HEK293 (cell line): ENCODE data around the gene ABTB2.

Experiments used
- CTCF ChIA-PET: fragments of 350-600 bp; formaldehyde crosslinking; extraction: SDS; loops from one replicate; lab custom pipeline; 2021; ENCODE audit warnings: antibody characterized with exemption; lab: Yijun Ruan, JAX
- POLR2A ChIA-PET: fragments of 300-600 bp; formaldehyde crosslinking; extraction: SDS; loops from one replicate; lab custom pipeline; 2020; ENCODE audit warnings: antibody characterized with exemption, inconsistent platforms; lab: Yijun Ruan, JAX
- H3K27ac ChIP-seq: fragments of 200-500 bp; sonication (Bioruptor generic); 2 replicates; pipeline ENCODE4 v1.5.1; 2014; ENCODE audit warnings: low read depth, low read length, control low read depth, inconsistent platforms; ENCODE audit errors: extremely low read depth
- H3K36me3 ChIP-seq, 2 experiments: fragments of 200-500 bp in 1 of 2; sonication (Bioruptor generic) in 1 of 2; 1 replicate in 1 of 2; 2 replicates in 1 of 2; pipeline ENCODE4 v1.5.1; 2014 to 2017; ENCODE audit warnings: inconsistent platforms in 2 of 2, low read length in 2 of 2; ENCODE audit not compliant: control insufficient read depth in 2 of 2, insufficient read depth in 1 of 2
- H3K4me1 ChIP-seq: fragments of 200-500 bp; sonication (Bioruptor generic); 2 replicates; pipeline ENCODE4 v1.5.1; 2014; ENCODE audit warnings: mild to moderate bottlenecking, low read length, inconsistent platforms; ENCODE audit not compliant: control insufficient read depth, insufficient read depth
- H3K4me3 ChIP-seq: 2 replicates; pipeline ENCODE4 v1.5.1; 2011; ENCODE audit warnings: low read depth, mild to moderate bottlenecking, control low read depth, low read length, moderate library complexity
- H3K9me3 ChIP-seq: fragments of 200-500 bp; sonication (Bioruptor generic); 2 replicates; pipeline ENCODE4 v1.5.1; 2014; ENCODE audit warnings: low read depth, low read length, inconsistent platforms; ENCODE audit not compliant: control insufficient read depth, insufficient read depth
- BCL11A ChIP-seq: fragments of 450-650 bp; formaldehyde crosslinking; IDR thresholded peaks from 2 replicates; pipeline ENCODE4 v1.5.1; 2016; ENCODE audit warnings: low read depth, missing biosample characterization, missing genetic modification characterization
- HOXA7 ChIP-seq: sonication (generic); formaldehyde crosslinking; IDR thresholded peaks from 2 replicates; pipeline ENCODE4 v1.8.1; 2022; ENCODE audit warnings: missing genetic modification reagents, borderline replicate concordance
- REPIN1 ChIP-seq: fragments of 450-650 bp; formaldehyde crosslinking; IDR thresholded peaks from 2 replicates; pipeline ENCODE4 v1.5.1; 2017; ENCODE audit warnings: missing biosample characterization, missing genetic modification characterization, low read depth
- ZIC2 ChIP-seq: fragments of 450-650 bp; formaldehyde crosslinking; IDR thresholded peaks from 2 replicates; pipeline ENCODE4 v1.5.1; 2016; ENCODE audit warnings: missing biosample characterization, missing genetic modification characterization
- ZNF174 ChIP-seq: fragments of 450-650 bp; formaldehyde crosslinking; IDR thresholded peaks from 2 replicates; pipeline ENCODE4 v1.5.0; 2017; ENCODE audit warnings: missing biosample characterization, mild to moderate bottlenecking, missing genetic modification characterization
- ZNF791 ChIP-seq: fragments of 450-650 bp; formaldehyde crosslinking; IDR thresholded peaks from 2 replicates; pipeline ENCODE4 v1.5.1; 2016; ENCODE audit warnings: missing biosample characterization, missing genetic modification characterization
- TF ChIP-seq, protein P1 (sequence below): fragments of 450-650 bp; formaldehyde crosslinking; IDR thresholded peaks from 2 replicates; pipeline ENCODE4 v1.5.1; 2016; ENCODE audit warnings: missing biosample characterization, missing genetic modification characterization
- TF ChIP-seq, protein P2 (sequence below): fragments of 450-650 bp; formaldehyde crosslinking; IDR thresholded peaks from 2 replicates; pipeline ENCODE4 v1.5.1; 2016; ENCODE audit warnings: missing biosample characterization, missing genetic modification characterization, borderline replicate concordance
- TF ChIP-seq, protein P3 (sequence below): fragments of 450-650 bp; formaldehyde crosslinking; IDR thresholded peaks from 2 replicates; pipeline ENCODE4 v1.5.1; 2016; ENCODE audit warnings: missing biosample characterization, missing genetic modification characterization
- TF ChIP-seq, protein P4 (sequence below): fragments of 450-650 bp; formaldehyde crosslinking; IDR thresholded peaks from 2 replicates; pipeline ENCODE4 v1.5.1; 2017; ENCODE audit warnings: missing biosample characterization, missing genetic modification characterization

The ABTB2 gene

DNA sequence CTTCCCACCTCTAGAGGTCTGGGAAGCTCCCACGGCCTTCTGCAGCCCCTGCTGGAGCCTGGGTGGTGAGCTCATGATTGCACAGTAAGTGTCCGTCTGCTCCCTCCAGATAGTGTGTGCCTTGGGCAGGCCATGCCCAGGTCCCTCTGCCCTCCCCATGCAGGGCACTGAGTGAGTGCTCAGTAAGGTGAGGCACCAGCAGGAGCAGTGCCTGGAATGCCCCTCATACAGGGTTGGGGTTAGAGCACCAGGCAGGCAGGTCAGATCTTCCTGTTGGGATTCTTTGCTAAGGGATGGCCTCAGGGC, 202.1 kb downstream of the ABTB2 start:
- CTCF ChIA-PET, result interaction anchor here (0.6 to 1.0 kb wide), 3 partner anchors 9 to 338 kb away, joined by 3 read pairs; no protein-coding TSS in a partner anchor
- TF ChIP-seq, protein P1, sequence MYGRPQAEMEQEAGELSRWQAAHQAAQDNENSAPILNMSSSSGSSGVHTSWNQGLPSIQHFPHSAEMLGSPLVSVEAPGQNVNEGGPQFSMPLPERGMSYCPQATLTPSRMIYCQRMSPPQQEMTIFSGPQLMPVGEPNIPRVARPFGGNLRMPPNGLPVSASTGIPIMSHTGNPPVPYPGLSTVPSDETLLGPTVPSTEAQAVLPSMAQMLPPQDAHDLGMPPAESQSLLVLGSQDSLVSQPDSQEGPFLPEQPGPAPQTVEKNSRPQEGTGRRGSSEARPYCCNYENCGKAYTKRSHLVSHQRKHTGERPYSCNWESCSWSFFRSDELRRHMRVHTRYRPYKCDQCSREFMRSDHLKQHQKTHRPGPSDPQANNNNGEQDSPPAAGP (tag by site-specific recombination), result no peak
- TF ChIP-seq, protein P2, sequence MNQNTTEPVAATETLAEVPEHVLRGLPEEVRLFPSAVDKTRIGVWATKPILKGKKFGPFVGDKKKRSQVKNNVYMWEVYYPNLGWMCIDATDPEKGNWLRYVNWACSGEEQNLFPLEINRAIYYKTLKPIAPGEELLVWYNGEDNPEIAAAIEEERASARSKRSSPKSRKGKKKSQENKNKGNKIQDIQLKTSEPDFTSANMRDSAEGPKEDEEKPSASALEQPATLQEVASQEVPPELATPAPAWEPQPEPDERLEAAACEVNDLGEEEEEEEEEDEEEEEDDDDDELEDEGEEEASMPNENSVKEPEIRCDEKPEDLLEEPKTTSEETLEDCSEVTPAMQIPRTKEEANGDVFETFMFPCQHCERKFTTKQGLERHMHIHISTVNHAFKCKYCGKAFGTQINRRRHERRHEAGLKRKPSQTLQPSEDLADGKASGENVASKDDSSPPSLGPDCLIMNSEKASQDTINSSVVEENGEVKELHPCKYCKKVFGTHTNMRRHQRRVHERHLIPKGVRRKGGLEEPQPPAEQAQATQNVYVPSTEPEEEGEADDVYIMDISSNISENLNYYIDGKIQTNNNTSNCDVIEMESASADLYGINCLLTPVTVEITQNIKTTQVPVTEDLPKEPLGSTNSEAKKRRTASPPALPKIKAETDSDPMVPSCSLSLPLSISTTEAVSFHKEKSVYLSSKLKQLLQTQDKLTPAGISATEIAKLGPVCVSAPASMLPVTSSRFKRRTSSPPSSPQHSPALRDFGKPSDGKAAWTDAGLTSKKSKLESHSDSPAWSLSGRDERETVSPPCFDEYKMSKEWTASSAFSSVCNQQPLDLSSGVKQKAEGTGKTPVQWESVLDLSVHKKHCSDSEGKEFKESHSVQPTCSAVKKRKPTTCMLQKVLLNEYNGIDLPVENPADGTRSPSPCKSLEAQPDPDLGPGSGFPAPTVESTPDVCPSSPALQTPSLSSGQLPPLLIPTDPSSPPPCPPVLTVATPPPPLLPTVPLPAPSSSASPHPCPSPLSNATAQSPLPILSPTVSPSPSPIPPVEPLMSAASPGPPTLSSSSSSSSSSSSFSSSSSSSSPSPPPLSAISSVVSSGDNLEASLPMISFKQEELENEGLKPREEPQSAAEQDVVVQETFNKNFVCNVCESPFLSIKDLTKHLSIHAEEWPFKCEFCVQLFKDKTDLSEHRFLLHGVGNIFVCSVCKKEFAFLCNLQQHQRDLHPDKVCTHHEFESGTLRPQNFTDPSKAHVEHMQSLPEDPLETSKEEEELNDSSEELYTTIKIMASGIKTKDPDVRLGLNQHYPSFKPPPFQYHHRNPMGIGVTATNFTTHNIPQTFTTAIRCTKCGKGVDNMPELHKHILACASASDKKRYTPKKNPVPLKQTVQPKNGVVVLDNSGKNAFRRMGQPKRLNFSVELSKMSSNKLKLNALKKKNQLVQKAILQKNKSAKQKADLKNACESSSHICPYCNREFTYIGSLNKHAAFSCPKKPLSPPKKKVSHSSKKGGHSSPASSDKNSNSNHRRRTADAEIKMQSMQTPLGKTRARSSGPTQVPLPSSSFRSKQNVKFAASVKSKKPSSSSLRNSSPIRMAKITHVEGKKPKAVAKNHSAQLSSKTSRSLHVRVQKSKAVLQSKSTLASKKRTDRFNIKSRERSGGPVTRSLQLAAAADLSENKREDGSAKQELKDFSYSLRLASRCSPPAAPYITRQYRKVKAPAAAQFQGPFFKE (tag by site-specific recombination), result no peak
- TF ChIP-seq HOXA7 (CRISPR knock-in tag), result no peak
- TF ChIP-seq ZNF174, result no peak
- TF ChIP-seq, protein P3, sequence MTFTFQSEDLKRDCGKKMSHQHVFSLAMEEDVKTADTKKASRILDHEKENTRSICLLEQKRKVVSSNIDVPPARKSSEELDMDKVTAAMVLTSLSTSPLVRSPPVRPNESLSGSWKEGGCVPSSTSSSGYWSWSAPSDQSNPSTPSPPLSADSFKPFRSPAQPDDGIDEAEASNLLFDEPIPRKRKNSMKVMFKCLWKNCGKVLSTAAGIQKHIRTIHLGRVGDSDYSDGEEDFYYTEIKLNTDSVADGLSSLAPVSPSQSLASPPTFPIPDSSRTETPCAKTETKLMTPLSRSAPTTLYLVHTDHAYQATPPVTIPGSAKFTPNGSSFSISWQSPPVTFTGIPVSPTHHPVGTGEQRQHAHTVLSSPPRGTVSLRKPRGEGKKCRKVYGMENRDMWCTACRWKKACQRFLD (tag by site-specific recombination), result no peak
- 0 out of 2 replicates have a peak, but pooled peaks have one; percentile 11 for TF ChIP-seq ZIC2
- TF ChIP-seq REPIN1 (tag by site-specific recombination), result no peak
- H3K27ac ChIP-seq, result no peak overlapping the region
- H3K4me1 ChIP-seq, result no peaks in the 10 kb centered on the region
- POLR2A ChIA-PET, result interaction anchor here (0.6 kb wide), 1 partner anchor 25 kb away, joined by 3 read pairs; no protein-coding TSS in a partner anchor
- peaks cover 0 to 87% of the 10 kb centered on the region in 2 experiments; a peak in 2 of 3 replicates for H3K36me3 ChIP-seq
- H3K9me3 ChIP-seq, result no peaks in the 10 kb centered on the region
- H3K4me3 ChIP-seq, result no peak overlapping the region

DNA sequence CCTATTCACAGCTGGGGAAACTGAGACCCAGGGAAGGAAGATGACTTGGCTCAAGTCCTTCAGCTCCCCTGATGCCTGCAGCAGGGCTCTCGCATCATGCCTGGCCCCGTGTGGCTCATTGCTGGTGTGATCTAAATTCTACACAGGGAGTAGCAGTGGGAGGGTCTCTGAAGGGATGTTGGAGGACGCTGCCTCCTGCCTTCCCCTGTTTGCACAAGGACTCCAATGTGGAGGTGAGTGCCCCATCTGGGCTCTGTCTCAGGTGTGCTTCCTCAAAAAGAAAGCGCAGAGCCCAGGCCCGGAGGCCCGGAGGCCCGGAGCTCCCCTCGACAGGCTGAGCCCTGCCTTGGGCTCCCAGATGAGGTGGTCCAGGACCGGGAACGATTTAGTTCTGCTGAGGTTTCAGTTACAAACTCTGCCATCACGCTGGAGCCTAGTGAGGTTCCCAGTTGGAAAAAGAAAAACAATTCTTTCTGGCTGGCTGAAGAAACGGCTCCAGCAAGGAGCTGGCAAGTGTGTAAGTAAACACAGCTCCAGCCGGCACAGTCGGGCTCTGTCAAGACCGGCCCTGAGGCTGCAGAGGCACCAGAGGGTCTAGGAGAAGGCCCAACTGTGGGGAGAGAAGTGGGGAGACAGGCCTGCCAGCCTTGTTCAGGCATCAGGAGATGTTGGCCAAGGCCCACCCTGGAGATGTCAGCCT, 202.6 kb downstream of the ABTB2 start:
- no peaks in the 10 kb centered on the region for H3K4me1 ChIP-seq
- H3K27ac ChIP-seq, result no peak overlapping the region
- H3K9me3 ChIP-seq, result no peaks in the 10 kb centered on the region
- ChIA-PET CTCF (interaction anchor here (0.6 to 1.0 kb wide), 3 partner anchors 10 to 338 kb away, joined by 3 read pairs; no protein-coding TSS in a partner anchor), POLR2A (interaction anchor here (0.6 kb wide), 1 partner anchor 24 kb away, joined by 3 read pairs; no protein-coding TSS in a partner anchor)
- H3K36me3 ChIP-seq, result peaks cover 0 to 90% of the 10 kb centered on the region in 2 experiments; a peak in 2 of 3 replicates
- no peak overlapping the region for H3K4me3 ChIP-seq
- TF ChIP-seq BCL11A (tag by site-specific recombination) (no peak), ZNF791 (tag by site-specific recombination) (no peak), ZIC2 (peak; percentile 13; the same call in 1 of the 2 replicates)
- TF ChIP-seq, protein P4, sequence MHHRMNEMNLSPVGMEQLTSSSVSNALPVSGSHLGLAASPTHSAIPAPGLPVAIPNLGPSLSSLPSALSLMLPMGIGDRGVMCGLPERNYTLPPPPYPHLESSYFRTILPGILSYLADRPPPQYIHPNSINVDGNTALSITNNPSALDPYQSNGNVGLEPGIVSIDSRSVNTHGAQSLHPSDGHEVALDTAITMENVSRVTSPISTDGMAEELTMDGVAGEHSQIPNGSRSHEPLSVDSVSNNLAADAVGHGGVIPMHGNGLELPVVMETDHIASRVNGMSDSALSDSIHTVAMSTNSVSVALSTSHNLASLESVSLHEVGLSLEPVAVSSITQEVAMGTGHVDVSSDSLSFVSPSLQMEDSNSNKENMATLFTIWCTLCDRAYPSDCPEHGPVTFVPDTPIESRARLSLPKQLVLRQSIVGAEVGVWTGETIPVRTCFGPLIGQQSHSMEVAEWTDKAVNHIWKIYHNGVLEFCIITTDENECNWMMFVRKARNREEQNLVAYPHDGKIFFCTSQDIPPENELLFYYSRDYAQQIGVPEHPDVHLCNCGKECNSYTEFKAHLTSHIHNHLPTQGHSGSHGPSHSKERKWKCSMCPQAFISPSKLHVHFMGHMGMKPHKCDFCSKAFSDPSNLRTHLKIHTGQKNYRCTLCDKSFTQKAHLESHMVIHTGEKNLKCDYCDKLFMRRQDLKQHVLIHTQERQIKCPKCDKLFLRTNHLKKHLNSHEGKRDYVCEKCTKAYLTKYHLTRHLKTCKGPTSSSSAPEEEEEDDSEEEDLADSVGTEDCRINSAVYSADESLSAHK (tag by site-specific recombination), result no peak
